Activated CD8-positive, alpha-beta memory T cell treated with anti-CD3 and anti-CD28 coated beads, Interleukin-2, amount 50 U/mL, for 1 hour (primary cell): Measurements from ENCODE around the gene STK11.
"Not testable (repeated sequence)": the region's sequence is repeated elsewhere in the genome, so short reads cannot be mapped to it uniquely, and the experiment has no call there.

ENCODE experiments used
- DNase-seq: peaks from one replicate; pipeline ENCODE4 v3.0.0-alpha.2; 2020; ENCODE audit errors: extremely low read depth

The STK11 gene

DNA sequence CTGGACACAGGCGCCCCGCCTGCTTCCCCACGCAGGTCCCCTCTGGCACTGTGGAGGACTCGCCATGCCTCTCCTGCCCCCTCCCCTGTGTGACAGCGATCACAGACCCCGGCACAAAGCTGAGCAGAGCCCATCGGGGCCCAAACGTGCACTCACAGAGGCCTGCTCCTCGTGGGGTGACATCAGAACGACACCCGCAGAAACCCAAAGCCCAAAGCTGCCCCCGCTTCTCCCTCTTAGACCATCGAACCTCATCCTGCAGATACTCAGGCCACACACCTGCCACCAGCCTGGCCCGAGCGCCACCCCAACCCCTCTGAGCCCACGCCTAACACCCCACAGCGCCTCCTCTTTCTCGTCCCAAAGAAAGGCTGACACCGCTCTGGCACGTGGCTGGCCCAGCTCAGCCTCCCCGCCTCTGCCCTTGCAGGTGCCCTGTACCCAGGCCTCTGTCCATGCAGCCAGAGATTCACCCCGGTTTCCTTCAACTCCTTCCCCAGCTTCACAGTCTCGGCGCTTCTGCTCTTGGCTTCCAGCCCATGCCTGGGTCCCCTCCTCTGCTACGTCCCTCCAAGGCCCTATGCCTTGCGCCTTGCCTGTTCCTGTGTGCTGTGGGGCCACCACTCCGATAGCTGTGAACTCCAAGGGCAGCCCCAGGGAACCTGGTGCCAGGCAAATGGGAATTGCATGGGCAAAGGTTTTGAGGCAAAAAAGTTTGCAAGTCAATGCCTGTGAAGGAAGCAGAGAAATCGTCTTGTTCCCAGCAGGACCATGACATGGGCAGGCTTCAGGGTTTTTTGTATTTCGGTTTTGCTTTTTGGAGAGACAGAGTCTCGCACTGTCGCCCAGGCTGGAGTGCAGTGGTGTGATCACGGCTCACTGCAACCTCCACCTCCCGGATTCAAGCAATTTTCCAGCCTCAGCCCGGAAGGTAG, 33.1 kb downstream of the STK11 start:
- DNase-seq = no peak

DNA sequence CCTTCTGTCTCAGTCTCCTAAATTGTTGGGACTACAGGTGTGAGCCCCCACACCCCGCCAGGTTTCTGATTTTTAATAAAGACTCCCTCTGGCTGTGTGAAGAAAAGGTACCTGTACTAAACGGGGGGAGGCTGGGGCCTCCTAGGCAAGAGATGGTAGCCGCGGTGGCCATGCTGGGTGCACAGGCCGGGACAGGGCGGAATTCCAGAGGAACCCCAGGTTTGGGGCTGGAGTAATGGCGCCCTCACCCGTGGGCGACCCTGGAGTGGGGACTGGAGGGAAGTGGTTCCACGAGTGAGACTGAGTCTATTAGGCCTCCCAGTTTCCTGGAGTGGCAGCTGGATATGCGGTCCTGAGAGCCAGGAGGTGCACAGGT, 33.8 kb downstream of the STK11 start:
- no peak for DNase-seq

DNA sequence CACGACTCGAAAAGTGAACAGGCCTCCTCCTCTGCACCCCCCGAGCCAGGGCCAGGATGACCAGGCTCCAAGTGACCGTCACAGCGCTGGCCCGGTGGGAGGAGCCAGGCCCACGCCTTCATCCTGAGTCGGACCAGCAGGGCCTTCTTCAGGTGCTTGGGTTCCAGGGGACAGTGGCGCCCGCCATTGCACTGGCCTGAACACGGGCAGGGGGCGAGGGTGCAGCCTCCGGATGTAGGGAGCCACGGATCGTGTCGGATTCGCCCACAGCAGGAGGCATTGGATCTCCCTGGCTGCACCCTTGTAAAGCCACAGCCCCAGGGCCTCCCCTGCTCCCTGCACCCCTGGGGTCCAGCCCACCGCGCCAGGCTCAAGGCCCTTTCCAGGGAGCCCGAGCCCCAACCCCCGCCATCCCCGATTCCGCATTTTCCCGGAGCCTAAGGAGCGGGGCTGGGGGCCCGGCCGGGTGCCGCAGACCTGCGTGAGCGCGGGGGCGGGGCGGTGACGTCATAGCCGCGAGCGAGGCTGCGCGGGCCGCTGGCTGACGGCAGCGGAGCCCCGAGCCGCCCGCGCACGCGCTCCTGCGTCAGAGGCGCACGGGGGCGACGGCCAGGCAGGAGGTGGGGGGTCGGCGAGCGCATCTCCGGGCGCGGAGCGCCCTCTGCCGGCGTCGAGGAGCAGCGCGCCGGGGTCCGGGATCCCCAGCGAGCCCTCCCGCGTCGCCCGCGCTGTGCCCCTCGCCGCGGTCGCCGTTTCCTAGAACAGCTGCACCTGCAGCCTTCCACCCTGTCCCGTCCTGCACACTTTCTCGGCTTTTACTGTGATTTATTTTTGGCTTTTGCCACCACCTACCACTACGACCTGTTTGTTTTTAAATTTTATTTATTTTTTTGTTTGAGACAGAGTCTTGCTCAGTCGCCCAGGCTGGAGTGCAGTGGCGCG, 34.5 kb downstream of the STK11 start:
- peak; percentile 86 for DNase-seq

DNA sequence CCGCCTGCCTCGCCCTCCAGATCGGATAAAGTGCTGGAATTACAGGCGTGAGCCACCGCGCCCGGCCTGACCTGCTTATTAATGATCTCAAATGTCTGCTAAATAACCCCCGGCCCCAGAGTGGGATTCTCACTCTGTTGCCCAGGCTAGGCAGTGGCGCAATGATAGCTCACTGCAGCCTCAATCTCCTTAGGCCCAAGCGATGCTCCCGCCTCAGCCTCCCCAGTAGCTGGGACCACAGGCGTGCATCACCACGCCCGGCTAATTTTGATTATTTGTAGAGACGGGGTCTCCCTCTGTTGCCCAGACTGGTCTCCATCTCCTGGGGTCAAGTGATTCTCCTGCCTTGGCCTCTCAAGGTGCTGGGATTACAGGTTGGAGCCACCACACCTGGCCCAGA, 35.3 kb downstream of the STK11 start:
- DNase-seq = no peak

DNA sequence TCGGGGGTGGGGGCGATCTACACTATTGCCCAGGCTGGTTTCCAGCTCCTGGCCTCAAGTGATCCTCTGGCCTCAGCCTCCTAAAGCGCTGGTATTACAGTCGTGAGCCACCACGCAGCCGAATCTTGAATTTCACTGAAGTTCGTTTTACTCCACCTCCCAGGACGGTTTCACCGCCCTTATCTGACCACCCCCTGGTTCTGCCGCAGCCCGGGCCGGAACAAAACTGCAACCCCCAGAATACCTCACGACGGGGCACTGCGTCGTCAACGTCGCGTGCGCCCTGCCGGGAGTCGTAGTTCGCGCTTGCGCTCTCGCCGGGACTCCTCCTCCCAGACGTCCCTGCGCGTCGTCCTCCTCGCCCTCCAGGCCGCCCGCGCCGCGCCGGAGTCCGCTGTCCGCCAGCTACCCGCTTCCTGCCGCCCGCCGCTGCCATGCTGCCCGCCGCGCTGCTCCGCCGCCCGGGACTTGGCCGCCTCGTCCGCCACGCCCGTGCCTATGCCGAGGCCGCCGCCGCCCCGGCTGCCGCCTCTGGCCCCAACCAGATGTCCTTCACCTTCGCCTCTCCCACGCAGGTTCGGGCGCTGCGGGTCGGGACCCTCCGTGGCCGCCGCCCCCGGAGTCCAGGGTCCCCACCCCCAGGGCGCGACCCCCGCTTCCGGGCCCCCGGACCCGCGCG, 36.0 kb downstream of the STK11 start, which contains the start of gene ATP5F1D:
Gene ATP5F1D (plus strand): TSS at position 335 of the 679 bp plus-strand sequence. CDS start 100 bp downstream, at position 435.
- peak; percentile 81 for DNase-seq

DNA sequence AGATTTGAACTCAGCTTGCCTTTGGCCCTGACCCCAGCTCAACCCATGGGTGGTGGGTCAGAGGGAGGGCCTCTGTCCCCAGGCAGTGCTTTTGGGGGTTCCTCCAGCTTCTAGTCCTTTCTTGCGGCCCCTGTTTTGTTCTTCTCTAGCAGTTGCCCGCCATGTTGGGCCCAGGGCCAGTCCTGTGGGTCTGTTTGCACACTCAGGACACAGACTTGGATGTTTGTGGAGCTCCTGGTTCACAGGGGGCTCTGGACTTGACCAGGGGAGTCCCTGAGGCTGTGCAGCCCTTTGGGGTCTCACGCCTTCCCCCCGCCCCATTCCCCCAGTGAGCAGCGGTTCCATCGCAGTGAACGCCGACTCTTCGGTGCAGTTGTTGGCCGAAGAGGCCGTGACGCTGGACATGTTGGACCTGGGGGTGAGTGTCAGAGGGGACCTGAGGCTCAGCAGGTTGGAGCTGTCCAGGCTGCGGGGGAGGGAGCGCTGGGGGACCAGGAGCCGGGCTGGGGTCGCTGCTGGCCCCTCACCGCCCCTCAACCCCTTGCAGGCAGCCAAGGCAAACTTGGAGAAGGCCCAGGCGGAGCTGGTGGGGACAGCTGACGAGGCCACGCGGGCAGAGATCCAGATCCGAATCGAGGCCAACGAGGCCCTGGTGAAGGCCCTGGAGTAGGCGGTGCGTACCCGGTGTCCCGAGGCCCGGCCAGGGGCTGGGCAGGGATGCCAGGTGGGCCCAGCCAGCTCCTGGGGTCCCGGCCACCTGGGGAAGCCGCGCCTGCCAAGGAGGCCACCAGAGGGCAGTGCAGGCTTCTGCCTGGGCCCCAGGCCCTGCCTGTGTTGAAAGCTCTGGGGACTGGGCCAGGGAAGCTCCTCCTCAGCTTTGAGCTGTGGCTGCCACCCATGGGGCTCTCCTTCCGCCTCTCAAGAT, 38.5 kb downstream of the STK11 start:
- DNase-seq = peak; percentile 80

DNA sequence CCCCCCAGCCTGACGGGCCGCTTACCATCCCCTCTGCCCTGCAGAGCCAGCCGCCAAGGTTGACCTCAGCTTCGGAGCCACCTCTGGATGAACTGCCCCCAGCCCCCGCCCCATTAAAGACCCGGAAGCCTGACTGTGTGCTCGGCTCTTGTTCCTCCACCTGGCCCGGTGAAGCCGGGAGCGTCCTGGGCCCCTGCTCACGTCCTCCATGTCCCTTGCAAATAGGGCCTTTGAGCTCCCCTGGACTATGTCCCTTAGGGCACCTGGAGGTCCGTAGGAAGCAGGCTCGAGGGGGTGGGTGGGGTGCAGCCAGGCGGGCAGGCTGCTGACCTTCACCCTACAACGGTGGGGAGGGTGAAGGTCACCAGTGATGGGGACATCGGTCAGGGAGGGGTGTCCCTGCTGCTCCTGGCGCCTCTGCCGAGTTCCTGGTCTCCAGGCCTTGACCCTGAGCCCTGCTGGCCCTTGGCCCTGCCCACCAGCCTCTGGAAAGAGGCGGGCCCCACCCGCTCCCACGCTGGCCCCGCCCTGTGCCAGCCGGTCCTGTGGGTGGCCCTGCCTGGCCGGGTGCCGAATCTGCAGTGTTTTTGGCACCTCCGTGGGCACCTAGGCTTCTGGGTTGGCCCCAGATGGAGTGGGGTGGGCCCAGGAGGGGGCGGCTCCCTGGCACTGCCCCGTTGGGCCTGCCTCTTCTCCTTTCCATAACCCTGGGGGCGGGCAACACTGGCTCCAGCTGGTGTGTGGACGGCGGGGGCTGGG, 39.3 kb downstream of the STK11 start:
- DNase-seq = no peak

DNA sequence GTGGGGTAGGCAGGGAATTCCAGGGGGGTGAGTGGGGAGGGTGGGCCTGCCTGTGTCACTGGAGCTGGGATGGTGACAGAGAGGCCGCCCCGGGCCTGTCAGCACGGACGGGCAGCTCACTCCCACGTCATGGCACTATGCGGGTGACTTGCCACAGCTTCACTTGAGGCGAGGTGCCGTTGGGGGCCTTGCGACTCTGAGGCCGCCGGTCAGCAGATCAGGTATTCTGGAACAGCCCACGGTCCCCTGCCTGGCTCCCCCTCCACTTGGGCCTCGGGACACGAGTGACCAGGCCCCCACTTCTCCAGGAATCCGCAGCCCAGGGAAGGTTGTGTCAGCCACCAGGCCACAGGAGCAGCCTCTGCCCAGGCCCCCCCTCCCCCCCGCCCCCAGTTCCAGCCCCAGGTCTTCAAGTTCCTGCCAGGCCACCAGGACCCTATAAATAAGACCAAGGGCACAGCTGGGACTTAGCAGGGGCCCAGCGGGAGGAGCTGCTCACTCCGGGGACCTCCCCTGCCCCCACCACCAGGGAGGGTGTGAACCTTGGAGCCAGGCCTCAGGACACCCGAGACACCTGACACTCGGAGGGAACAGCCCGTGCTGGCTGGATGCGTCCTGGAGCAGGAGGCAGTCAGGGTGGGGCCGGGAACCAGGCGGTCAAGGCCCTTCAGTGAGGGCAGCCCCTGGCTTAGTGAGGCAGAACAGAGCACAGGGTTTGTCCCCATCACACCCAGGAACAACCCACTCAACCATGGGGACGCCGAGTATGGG, 40.1 kb downstream of the STK11 start:
- DNase-seq = no peak

DNA sequence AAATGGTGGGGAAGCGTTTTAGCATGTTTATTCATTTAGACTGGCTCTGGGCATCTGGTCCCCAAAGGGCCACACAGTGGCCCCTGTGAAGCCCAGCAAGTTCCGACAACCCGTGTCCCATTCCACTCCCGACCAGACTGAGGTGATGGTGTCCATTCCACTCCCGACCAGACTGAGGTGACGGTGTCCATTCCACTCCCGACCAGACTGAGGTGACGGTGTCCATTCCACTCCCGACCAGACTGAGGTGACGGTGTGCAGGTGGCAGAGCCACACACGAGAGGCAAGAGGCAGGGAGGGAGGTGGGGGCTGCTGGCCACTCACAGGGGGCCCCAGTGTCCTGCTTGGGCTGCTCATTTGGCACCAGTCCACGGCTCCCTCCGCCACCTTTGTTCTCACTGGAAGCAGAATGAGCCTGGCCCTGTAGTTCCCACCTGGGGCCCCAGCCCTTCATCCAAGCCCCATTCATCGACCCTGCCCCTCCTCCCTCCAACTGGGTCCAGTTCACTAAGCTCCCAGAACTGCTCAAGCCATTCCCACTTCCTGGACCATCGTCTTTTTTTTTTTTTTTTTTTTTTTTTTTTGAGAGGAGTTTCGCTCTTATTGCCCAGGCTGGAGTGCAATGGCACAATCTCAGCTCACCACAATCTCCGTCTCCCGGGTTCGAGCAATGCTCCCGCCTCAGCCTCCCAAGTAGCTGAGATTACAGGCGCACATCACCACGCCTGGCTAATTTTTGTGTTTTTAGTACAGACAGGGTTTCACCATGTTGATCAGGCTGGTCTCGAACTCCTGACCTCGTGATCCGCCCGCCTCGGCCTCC, 40.9 kb downstream of the STK11 start:
- not testable (repeated sequence) for DNase-seq

DNA sequence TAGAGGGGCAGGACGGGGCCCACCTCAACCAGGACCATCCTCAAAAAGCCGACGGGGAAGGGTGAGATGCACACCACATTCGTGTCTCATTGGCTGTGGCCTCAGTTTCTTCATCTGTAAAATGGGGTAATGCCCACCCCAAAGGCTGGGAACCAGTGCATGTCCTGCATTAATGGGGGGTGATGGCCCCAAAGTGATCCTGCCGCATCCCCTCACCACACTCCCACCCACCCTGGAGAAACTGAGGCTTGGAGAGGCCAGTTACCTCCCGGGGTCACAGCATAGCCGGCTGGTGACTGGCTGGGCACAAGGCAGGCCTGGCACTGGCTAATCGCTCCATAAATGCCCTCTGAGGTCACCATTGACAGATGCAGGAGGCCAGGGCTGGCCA, 42.2 kb downstream of the STK11 start:
- no peak for DNase-seq

DNA sequence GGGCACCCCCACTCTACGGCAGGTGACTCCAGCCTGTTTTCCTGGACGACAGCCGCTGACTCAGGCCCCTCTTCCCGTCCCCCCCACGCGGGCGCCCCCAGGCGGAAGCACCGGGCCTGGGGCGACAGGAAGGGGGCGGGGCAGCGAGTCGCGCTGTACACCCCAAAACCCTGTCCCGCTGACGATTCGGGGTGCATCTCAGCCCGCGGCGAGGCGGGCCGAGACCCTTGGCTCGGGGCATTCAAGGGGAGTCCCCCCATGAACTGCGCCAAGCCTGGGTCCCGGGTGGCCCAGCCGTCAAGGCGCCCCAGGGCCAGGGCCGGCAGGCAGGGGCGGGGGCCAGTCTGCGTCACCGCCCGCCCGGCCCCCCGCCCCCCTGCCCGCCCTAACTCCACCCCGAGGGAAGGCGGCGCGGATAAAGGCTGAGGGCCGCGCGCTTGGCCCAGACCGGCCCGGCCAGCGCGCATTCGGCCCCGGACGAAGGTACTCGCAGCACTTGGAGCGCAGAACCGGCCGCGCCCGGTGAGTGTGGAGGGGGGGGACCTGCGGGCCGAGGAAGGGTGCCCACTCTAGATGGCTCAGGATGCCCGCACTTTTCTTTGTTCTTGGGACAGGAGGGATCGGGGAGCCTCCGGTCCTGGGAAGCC, 42.7 kb downstream of the STK11 start, which contains the start of gene MIDN:
Gene MIDN (plus strand): TSS at position 445 of the 647 bp plus-strand sequence. CDS start 1,714 bp downstream, outside the sequence.
- DNase-seq = no peak

DNA sequence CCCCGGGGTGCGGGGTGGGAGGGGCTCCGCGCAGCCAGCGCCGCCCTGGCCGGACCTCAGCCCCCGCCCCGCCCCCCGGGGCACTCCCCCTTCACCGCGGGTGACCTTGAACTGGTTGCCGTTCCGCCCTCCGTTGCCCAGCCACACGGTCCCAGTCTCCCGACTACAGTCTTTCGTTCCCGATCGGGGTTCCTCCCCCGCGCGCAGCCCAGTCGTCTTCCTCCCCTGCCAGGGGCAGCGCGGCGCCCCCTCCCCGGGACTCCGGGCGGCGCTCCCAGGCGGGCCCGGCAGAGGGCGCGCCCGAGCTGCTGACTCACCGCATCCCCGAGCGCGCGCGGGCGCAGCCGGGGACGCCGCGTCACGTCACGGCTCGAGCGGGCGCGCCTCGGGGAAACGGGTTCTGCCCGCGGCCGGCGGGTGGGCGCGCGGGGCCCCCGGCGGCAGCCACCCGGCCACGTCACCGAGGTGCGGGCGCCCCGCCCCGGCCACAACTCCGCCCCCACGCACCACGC, 43.3 kb downstream of the STK11 start:
- DNase-seq = no peak

DNA sequence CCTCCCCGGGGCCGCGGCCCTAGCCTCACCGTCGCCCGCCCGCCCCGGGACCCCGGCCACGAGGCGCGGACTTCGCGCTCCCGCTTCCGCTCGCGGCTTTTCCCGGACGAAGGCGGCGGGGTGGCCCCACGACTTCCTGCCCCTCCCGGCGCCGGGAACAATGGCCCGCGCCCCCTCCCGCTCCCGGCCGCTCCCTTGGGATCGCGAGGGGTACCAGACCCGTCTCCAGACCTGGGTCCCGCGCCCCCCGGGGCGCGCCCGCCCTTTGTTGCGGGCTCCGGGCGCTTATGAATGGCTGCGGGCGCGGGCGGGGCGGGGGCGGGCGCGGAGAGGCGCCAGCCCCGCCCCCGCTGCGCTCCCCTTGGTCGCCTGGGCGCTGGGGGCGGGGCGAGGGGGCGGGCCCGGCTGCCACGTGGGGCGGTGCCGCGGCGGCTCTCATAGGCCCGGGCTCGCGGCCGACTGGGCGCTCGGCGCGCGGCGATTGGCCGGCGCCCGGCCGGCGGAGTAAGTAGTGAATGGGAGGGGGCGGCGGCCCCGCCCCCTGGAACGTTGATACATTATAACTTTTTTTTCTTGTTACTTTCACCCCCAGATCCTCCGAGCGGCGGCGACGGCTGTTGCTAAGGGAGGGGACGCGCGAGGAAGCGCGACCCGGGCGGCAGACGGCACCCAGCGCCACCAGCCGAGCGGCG, 43.9 kb downstream of the STK11 start:
- DNase-seq = no peak

DNA sequence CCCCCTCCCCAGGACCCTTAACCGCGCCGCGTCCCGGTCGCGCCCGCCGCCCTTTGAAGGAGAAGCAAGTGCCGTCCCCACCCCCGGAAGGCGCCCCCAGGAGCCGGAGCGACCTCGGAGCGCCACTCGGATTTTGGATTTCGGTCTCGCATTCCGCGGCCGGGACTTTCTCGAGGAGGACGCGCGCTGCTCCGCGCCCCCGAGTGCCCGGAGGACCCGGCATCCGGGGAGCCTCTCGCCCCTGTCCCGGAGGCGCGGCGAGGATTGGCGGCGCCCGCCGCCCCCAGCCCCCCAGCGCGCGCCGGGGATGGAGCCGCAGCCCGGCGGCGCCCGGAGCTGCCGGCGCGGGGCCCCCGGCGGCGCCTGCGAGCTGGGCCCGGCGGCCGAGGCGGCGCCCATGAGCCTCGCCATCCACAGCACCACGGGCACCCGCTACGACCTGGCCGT, 44.4 kb downstream of the STK11 start:
- no peak for DNase-seq

DNA sequence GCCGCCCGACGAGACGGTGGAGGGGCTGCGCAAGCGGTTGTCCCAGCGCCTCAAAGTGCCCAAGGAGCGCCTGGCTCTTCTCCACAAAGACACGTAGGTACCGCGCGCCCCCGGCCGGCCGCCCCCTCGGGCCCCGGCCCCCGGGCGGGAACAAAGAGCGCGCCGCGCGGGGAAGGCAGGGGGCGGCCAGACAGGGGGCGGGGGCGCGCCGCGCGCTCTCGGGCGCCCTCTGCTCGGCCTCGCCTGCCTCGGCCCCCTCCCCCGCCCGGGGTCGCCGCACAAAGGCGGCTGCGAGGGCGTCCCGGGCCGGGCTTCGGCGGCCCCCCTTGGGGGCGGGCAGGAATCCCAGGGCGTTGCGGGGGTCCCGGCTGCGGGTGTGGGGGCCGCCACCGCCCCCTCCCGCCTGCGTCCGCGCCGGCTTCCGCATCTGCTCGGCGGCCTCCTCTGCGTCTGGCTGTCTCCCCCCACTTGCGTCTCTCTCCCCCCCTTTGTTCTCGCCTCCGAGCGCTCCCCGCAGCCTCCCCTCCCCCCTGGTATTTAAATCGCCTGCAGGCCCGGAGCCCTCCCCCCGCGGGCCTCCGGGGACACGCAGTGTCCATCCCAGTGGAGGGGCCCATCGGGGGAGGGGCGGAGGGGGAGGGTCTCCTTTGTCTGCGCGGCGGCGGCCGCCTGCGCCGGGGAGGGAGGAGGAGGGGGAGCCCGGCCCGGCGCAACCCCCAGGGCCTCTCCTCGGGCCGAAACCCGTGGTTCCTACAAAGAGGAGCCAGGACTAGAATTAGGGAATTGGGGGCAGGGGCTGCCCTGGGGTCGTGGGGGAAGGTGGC, 45.1 kb downstream of the STK11 start:
- no peak for DNase-seq
